Parathyroid adenoma (tissue), 2 donors: ENCODE data around the gene COQ8A.

Experiments used
- H2AFZ ChIP-seq: fragments of 300-600 bp; sonication (generic); one replicate; pipeline ENCODE4 v1.7.0; 2017; ENCODE audit warnings: antibody characterized with exemption, mild to moderate bottlenecking
- H3K27ac ChIP-seq: fragments of 300-600 bp; sonication (generic); one replicate; pipeline ENCODE4 v1.7.0; 2017
- H3K27me3 ChIP-seq: fragments of 300-600 bp; sonication (generic); one replicate; pipeline ENCODE4 v1.7.0; 2017; ENCODE audit warnings: low read length; ENCODE audit not compliant: control insufficient read depth, insufficient read depth
- H3K36me3 ChIP-seq: fragments of 300-600 bp; sonication (generic); one replicate; pipeline ENCODE4 v1.7.0; 2017; ENCODE audit warnings: low read length; ENCODE audit not compliant: control insufficient read depth, insufficient read depth
- H3K4me1 ChIP-seq: fragments of 300-600 bp; sonication (generic); one replicate; pipeline ENCODE4 v1.7.0; 2017; ENCODE audit warnings: control low read depth
- H3K4me2 ChIP-seq: fragments of 300-600 bp; sonication (generic); one replicate; pipeline ENCODE4 v1.7.0; 2017; ENCODE audit warnings: low read length
- H3K4me3 ChIP-seq: fragments of 300-600 bp; sonication (generic); one replicate; pipeline ENCODE4 v1.7.0; 2017; ENCODE audit warnings: low read depth, low read length
- H3K79me2 ChIP-seq: fragments of 300-600 bp; sonication (generic); one replicate; pipeline ENCODE4 v1.7.0; 2017; ENCODE audit warnings: control low read depth
- H3K9ac ChIP-seq: fragments of 300-600 bp; sonication (generic); one replicate; pipeline ENCODE4 v1.7.0; 2017; ENCODE audit warnings: mild to moderate bottlenecking
- H3K9me3 ChIP-seq: fragments of 300-600 bp; sonication (generic); one replicate; pipeline ENCODE4 v1.7.0; 2017; ENCODE audit warnings: low read length; ENCODE audit not compliant: control insufficient read depth
- TF ChIP-seq, protein P1 (sequence below): fragments of 300-600 bp; sonication (generic); IDR thresholded peaks from one replicate; pipeline ENCODE4 v1.7.0; 2017; ENCODE audit warnings: antibody characterized with exemption, mild to moderate bottlenecking
- donor health status: primary hyperparathyroidism.

The COQ8A gene

DNA sequence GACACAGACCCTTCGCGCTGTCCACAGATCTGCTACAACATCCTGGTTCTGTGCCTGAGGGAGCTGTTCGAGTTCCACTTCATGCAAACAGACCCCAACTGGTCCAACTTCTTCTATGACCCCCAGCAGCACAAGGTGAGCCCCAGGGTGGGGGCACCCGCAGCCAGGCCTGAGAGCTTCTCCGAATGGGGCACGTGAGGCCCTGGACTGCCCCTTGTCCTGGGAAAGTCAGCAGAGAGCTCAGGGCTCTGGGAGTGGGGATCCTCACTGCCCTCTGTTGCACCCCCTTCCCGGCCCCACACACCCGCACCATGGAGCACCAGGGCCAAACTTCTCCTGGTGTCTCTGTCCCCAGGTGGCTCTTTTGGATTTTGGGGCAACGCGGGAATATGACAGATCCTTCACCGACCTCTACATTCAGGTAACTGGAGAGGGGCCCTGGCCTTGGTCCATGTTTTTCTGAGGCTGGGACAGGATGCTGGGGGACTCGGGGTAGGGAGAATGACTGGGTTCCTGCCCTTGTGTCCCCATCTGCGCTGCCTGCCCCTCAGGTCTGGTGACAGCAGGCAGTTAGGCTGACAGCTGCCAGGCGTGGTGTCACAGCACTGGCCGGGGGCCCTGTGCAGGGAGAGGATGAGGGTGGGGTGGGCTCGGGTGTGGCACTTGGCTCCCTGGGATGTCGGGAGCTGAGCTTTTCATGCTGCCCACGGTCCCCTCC lies 44.6 kb downstream of the COQ8A start:
- no peaks in the 10 kb centered on the region for H3K9me3 ChIP-seq
- H2AFZ ChIP-seq = no peak overlapping the region
- no peaks in the 10 kb centered on the region for H3K79me2 ChIP-seq
- TF ChIP-seq, protein P1, sequence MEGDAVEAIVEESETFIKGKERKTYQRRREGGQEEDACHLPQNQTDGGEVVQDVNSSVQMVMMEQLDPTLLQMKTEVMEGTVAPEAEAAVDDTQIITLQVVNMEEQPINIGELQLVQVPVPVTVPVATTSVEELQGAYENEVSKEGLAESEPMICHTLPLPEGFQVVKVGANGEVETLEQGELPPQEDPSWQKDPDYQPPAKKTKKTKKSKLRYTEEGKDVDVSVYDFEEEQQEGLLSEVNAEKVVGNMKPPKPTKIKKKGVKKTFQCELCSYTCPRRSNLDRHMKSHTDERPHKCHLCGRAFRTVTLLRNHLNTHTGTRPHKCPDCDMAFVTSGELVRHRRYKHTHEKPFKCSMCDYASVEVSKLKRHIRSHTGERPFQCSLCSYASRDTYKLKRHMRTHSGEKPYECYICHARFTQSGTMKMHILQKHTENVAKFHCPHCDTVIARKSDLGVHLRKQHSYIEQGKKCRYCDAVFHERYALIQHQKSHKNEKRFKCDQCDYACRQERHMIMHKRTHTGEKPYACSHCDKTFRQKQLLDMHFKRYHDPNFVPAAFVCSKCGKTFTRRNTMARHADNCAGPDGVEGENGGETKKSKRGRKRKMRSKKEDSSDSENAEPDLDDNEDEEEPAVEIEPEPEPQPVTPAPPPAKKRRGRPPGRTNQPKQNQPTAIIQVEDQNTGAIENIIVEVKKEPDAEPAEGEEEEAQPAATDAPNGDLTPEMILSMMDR = no peak
- no peaks in the 10 kb centered on the region for H3K4me1 ChIP-seq
- no peak overlapping the region for H3K4me3 ChIP-seq
- H3K9ac ChIP-seq = no peak overlapping the region
- no peaks in the 10 kb centered on the region for H3K27me3 ChIP-seq
- no peaks in the 10 kb centered on the region for H3K36me3 ChIP-seq
- H3K27ac ChIP-seq = no peak overlapping the region
- H3K4me2 ChIP-seq = no peak overlapping the region

DNA sequence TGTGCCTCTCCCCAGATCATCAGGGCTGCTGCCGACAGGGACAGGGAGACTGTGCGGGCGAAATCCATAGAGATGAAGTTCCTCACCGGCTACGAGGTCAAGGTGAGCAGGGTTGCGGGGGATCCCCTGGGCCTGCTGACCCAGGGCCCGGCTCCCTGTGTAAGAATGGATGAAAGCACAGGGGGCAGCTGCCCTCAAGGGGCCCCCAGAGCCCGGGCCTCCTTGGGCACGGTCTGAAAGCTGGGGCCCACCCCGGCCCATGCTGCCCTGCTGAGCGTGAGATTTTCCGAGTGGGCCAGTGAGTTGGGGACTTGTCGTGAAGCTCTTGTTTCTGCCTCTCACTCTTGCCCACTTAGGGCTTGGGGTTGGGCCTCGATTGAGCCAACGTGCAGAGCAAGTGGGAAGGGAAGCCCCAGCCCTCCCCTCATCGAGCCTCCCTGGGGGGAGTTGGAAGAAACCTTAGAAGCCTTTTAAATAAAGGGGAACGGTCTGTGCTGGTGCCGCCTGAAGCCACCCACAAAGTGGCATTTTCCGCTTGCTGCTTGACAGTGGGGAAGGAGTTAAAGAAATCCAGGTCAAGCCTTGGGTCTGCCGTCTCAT lies 45.2 kb downstream of the COQ8A start:
- Histone ChIP-seq H3K27ac (no peak overlapping the region), H3K36me3 (no peaks in the 10 kb centered on the region), H3K9ac (no peak overlapping the region), H3K9me3 (no peaks in the 10 kb centered on the region), H2AFZ (no peak overlapping the region), H3K4me3 (no peak overlapping the region), H3K79me2 (no peaks in the 10 kb centered on the region), H3K4me1 (no peaks in the 10 kb centered on the region), H3K27me3 (no peaks in the 10 kb centered on the region), H3K4me2 (no peak overlapping the region)
- TF ChIP-seq, protein P1 = no peak

DNA sequence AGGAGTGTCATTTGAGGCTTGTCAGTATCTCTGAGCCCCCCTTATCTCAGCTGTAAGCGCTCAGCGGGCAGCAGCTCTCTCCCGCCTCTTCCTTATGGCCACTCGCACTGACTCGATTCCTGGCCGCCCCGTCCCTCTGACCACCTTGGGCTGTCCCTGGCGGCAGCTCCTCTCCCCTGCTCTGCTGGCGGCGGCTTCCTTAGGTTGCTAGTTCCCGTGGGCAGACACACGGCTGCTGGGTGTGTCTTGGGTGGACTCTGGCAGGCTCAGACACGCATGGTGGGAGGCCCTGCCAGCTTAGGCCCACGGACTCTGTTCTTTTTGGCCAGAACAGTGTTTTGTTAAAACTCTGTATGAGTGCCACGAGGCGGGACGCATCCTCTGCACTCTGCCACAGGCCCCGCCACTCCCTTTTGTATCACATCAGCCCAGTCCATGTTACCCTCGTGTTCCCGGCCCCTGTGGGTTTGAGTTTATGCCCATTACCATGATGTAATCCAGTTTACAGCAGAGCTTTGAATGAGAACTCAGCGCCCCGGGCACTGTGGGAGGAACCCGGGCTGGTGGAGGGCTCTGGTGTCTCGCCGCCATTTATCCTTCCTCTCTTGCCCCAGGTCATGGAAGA lies 45.9 kb downstream of the COQ8A start:
- no peaks in the 10 kb centered on the region for H3K79me2 ChIP-seq
- H3K9me3 ChIP-seq = no peaks in the 10 kb centered on the region
- H2AFZ ChIP-seq = no peak overlapping the region
- no peak overlapping the region for H3K4me3 ChIP-seq
- H3K9ac ChIP-seq = no peak overlapping the region
- H3K27ac ChIP-seq = no peak overlapping the region
- H3K27me3 ChIP-seq = no peaks in the 10 kb centered on the region
- no peaks in the 10 kb centered on the region for H3K36me3 ChIP-seq
- peaks cover 4% of the 10 kb centered on the region for H3K4me1 ChIP-seq
- no peak overlapping the region for H3K4me2 ChIP-seq
- TF ChIP-seq, protein P1 = no peak

DNA sequence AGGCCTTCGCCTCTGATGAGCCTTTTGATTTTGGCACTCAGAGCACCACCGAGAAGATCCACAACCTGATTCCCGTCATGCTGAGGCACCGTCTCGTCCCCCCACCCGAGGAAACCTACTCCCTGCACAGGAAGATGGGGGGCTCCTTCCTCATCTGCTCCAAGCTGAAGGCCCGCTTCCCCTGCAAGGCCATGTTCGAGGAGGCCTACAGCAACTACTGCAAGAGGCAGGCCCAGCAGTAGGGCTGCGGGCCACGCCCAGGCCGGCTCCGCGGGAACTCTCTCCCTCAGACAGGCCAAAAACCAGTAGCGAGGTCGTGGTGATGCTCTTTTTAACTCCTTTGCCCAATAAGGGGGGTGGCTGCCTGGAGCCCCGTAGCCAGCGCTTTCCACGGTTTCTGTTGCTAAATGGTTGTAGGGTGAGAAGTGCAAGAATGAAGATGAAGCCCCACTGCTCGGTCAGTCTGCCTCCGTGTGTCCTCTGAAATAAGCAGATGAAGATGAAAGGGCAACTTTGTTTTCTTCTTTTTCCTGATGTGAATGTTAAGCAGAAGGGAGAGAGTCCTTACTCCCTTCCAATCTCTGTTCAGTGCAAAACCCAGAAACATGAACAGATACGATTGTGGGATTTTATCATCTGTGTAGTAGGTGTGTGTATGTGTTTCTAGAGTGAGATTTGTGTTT lies 46.5 kb downstream of the COQ8A start:
- no peak overlapping the region for H2AFZ ChIP-seq
- no peaks in the 10 kb centered on the region for H3K79me2 ChIP-seq
- no peaks in the 10 kb centered on the region for H3K9me3 ChIP-seq
- no peak overlapping the region for H3K27ac ChIP-seq
- H3K27me3 ChIP-seq = no peaks in the 10 kb centered on the region
- H3K4me3 ChIP-seq = no peak overlapping the region
- TF ChIP-seq, protein P1 = no peak
- H3K4me2 ChIP-seq = no peak overlapping the region
- H3K36me3 ChIP-seq = no peaks in the 10 kb centered on the region
- H3K4me1 ChIP-seq = peaks cover 4% of the 10 kb centered on the region
- H3K9ac ChIP-seq = no peak overlapping the region
